HG02610 (cell line): Measurements from ENCODE around the gene DEFB124.
"Not testable (repeated sequence)": the region's sequence is repeated elsewhere in the genome, so short reads cannot be mapped to it uniquely, and the experiment has no call there.

Experiments
- ATAC-seq: cut with Tn5 transposase; IDR thresholded peaks from one replicate; pipeline ENCODE4 v1.9.1; 2021; ENCODE audit warnings: mild to moderate bottlenecking, moderate library complexity; ENCODE audit not compliant: unreplicated experiment

The DEFB124 gene, protein sequence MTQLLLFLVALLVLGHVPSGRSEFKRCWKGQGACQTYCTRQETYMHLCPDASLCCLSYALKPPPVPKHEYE

DNA sequence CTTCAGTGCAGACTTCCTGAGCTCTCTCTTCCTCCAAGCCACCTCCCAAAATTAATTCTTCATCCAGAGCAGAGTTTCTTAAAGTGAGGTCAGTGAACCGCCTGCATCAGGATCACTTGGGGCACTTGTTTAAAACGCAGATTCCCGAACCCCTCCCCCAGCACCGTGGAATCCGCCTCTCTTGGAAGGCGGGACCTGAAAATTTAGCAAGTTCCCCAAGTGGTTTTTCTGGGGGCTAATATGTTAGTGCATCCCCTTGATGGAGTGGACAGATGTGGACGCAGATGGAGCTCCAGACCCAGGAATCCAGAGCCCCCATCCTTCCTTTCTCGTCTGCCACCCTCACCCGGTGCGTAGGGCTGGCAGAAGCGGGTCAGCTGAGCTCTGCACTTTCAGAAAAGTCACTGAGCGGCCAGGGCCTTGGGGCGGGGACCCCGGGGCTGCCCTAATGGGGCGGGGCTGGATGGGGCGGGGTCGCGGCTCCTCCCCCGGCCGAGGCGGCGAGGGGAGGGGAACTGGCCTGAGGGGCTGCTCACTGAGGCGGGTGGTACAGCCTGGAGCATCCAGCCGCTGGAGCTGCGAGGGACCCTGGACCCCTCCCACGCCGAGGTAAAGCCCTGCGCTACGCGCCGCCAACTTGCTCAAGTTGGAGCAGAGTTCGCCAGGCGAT, at the start of gene DEFB124, which contains the start of gene REM1:
TSS of gene DEFB124 (minus strand) at position 370 of the 670 bp plus-strand sequence. CDS start 2,114 bp downstream, outside the sequence.
TSS of gene REM1 (plus strand) at position 531 of the 670 bp plus-strand sequence. CDS start 1,158 bp downstream, outside the sequence.
- no peak for ATAC-seq

DNA sequence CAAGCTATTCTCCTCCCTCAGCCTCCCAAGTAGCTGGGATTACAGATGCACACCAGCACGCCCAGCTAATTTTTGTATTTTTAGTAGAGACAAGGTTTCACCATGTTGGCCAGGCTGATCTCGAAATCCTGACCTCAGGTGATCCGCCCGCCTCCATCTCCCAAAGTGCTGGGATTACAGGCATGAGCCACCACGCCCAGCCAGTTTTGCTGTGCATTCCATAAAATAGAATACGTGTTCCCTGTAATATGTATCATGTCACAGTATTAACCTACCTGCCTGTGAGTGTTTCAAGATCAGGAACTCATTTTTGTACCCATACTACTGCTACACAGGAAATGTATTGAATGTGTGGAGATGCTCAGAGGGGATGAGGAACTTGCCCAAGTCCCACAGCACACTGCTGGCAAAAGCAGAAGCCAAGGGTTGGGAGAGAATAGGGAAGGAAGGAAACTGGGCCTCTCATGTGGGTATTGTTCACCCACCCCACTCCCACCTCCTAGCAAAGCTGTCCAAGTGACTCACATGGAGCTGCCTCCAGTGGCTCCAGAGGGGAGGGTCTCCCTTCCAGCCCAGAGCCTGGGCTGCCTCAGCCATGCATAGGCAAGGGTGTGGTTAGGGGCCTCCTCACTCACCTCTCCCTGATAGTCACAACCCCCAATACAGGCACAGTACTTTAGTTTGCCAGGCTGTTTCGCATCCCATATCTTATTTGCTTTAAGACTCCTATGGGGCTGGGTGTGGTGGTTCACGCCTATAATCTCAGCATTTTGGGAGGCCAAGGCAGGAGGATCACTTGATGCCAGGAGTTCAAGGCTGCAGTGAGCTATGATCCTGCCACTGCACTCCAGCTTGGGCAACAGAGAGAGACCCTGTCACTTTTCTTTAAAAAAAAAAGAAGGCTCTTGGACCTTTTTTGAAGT, 48.7 kb upstream of the DEFB124 start:
- ATAC-seq = no peak

- no peak for ATAC-seq
These were observed 47.8 kb upstream of the DEFB124 start for GRCh38 chr20:31522731-31523130.

- ATAC-seq = not testable (repeated sequence)
These were observed 46.3 kb upstream of the DEFB124 start for GRCh38 chr20:31521267-31521666.

DNA sequence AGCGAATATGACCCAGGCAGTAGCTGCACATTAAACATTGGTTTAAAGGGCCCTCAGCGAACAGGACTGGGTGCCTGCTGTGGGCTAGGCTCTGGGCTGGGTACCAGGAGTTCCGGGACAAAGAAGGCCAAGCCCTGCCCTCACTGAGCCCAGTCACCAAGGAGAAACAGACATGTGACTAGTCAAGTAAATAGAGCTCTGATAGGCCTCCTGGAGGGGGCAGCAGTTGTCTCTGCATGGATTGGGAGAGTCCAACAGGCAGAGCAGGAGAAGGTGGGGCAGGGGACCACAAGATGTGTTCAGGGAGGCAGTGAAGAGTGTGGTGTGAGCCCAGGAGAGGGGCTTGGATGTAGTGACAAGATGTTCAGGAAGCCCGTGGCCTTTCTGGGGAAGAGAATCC, 42.4 kb upstream of the DEFB124 start:
- no peak for ATAC-seq

DNA sequence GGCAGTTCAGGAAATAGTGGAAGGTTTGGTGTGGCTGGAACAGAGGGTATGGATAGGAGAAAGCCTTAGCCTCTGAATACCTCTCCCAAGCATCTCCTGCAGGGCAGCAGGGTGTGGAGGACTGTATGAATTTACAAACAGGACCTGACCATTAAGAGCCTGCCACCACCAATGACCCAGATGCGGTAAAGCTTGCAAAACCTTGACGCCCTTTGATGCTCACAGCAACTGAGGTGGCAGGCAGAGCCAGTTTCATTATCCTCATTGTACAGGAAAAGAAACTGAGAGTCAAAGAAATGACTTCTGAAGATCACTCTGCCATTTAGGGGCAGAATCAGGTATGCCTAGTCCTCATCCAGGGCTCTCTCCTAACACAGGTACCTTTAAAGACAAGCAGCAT, 41.7 kb upstream of the DEFB124 start:
- ATAC-seq = no peak

- ATAC-seq = no peak
These were observed 41.2 kb upstream of the DEFB124 start for GRCh38 chr20:31516166-31516565.

- no peak for ATAC-seq
These were observed 40.8 kb upstream of the DEFB124 start for GRCh38 chr20:31515775-31516107.

- ATAC-seq = no peak
These were observed 40.3 kb upstream of the DEFB124 start for GRCh38 chr20:31515072-31515774.

GRCh38 chr20:31514154-31515071, 39.5 kb upstream of the DEFB124 start, which contains the start of gene HM13:
Gene HM13, plus strand, starts transcription at chr20:31514442. Its CDS starts 110 bp downstream, at chr20:31514552.
- peak; percentile 91 for ATAC-seq

DNA sequence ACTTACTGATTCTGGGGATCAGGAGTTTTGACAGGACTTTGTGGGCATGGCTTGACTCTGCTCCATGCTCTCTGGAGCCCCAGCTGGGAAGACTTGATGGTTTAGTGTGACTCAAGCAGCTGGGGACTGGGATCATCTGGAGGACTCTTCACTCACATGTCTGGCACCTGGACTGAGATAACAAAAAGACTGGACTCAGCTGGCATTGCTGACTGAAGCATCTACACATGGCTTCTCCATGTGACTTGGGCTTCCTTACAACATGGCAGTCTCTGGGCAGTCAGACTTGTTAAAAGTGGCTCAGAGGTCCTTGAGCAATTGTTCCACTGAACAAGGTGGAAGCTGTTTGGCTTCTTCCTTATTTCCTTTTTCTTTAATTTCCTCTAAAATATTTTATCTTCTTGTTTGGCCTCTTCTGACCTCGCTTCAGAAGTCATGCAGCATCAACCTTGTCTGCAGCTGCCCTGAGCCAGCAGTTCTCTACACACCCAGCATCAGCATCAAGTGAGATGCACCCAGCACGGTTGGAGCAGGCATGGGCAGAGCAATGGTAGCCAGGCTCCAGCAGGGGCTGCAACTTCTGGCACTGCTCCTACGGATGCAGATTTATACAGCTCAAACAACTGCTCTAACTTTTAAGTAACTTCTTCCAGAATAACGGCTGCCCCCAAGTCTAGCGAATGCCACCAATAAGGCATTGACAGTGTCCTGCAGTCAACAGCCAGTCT, 33.8 kb upstream of the DEFB124 start:
- no peak for ATAC-seq

GRCh38 chr20:31505903-31506302, 31.0 kb upstream of the DEFB124 start:
- ATAC-seq = no peak

- peak; percentile 92 for ATAC-seq
These were observed 28.2 kb upstream of the DEFB124 start for GRCh38 chr20:31502884-31503673.

GRCh38 chr20:31500527-31500926, 25.6 kb upstream of the DEFB124 start:
- ATAC-seq = no peak

DNA sequence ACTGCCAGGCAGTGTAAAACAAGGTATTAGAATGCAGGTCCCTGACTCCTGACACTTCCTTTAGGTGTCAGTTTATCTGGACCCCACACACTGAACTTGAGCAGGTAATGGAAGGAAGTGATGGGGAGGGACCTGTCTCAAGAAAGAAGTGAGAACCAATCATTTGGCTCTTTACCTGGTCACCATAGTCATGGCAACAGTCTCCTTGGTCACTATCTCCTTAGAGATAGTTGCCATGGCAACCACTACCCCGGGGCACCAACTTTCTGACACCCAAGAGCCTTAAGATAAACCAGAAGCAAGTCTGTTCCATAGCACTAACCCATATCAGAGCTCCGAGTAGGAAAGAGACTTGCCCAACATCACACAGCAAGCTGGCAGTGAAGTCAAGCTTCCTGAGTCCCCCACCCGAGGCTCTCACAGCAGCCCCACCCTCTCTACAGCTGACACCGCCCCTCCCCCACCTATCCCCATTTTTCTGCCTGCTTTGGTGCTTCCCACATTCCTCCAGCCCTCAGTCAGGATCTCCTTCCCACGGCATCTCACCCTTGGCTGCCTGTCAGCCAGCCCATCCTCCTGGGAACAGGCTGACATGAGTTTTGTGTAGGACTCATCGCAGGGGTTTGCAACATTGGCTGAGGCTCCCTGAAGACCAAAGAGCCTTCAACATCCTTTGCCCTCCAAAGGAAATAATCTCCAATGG, 23.1 kb upstream of the DEFB124 start:
- no peak for ATAC-seq

- ATAC-seq = no peak
These were observed 21.9 kb upstream of the DEFB124 start for GRCh38 chr20:31496761-31497295.

DNA sequence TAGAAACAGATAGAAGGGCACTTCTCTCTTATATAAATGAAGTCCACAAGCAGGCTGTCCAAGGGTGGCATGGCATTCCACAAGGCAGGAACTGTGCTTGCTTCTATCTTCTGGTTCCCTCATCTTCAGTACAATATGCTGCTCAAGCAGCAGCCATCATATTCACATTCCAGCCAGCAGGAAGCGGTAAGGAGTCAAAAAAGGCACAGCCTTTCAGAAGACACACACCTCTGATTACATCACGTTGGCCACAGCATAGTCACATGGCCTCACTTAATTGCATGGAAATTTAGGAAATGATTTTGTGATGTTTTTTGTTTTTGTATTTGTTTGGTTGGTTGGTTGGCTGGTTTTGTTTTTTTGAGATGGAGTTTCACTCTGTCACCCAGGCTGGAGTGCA, 19.2 kb upstream of the DEFB124 start:
- no peak for ATAC-seq

DNA sequence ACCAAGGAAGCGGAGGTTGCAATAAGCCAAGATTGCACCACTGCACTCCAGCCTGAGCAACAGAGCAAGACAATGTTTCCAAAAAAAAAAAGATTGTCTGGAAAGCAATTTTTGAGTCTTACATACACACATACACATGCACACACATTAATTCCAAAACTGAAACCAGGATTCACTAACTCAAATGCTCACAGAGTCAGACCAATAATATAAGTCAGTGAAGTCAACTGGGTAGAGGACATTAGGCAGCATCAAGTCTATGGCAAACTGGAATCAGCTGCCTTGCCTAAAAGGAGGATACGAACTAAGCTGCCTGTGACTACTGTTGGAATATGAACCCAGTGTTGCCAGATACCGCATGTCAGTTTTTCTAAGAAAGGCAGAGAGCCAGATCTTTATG, 15.8 kb upstream of the DEFB124 start:
- ATAC-seq = no peak
